ENCODE results near the gene ATG13.

Gene ATG13

DNA sequence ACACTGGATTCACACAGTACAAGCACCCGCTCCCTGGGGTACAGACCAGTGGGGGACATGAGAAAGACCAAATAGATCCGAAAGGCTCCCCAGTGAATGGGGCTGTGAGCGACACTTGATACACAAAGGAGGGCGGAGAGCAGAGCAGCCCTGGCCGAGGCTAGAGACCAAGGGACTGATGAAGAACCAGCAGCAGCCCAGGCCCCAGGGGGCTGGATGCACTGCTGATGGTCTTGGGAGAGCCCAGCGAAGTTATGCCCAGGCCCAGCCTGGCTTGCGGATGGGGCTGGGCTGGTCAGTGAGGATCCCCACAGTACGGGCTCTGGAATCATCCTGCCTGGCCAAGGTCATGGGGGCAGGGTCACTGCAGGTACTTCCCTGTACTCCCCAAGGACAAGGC, 59.8 kb downstream of the ATG13 start:
- no peak for FAIRE-seq

DNA sequence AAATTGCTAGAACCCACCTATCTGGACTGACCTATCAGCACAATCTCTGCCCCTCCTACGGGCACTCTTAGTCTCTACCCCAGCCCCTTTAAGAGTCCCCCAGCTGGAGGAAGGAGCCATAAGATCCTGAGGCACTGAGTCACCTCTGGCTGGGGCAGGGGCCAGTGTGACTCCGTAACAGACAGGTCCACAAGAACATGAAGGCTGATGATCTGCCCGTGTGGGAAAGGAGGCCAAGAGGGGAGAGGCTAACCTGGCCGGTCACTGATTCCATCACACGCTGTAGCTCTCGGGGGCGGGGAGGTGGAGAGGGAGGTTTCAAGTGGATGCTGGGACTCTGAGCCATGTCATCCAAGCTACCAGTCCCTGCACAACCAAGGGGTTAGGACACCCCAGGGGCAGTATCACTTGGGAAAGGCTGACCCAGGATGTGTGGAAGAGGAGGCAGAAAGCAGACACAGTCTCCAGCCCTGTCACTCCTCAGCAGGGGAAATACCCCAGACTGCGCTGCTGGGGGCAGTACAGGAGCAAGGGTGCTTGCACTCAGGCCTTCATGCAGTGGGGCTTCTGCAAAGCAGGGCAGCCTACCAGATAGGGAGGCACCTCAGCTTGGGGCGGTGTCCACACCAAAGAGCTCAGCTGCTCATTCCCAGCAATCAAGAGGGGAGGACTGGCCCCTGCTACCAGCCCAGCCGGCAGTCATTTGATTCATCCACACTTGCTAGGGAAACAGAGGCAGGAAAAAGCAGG, 60.8 kb downstream of the ATG13 start:
- FAIRE-seq = no peak

GRCh38 chr11:46678741-46679130, 61.4 kb downstream of the ATG13 start:
- FAIRE-seq = no peak

DNA sequence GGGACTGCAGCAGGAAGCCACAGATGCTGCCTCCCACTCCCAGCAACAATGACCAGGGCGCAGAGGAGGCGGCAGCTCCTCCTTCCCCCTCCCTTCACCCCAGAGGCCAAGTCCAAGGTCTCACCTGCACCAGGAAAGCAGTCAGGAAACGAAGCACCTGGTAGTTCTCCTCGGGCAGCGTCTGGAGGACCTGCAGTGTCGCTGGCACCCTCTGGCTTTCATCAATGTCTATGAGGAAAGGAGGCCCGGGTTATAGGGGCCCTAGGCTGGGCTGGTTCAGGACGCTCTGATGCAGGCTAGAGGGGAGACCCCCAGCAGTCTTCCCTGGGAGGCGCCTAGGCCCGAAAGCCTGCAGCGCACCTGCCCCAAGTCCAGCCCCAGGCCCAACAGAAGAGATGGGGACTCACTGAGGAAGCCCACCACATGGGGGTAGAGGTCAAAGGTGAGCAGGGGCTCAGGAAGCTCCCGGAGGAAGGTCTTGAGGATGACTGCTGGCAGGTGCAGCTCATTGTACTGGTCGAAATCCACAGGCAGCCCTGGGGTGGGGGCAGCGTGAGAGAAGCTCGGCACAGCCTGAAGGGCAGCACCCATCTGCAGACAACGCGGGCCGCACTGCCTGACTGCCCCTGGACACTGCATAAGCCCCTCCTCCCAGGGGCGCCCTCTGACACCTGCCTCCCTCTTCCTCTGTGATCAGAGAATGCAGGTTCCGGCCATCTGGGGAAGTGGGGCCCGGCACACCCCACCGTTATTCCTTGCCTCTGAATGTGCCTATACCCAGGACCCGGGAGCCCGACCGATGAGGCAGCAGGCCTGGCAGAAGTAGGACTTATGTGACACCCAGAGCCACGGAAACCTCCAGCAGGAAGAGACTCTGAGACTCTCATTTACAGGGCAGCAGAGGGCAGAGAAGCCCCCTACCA, 62.1 kb downstream of the ATG13 start:
- no peak for FAIRE-seq

GRCh38 chr11:46680164-46680760, 62.9 kb downstream of the ATG13 start:
- no peak for FAIRE-seq

DNA sequence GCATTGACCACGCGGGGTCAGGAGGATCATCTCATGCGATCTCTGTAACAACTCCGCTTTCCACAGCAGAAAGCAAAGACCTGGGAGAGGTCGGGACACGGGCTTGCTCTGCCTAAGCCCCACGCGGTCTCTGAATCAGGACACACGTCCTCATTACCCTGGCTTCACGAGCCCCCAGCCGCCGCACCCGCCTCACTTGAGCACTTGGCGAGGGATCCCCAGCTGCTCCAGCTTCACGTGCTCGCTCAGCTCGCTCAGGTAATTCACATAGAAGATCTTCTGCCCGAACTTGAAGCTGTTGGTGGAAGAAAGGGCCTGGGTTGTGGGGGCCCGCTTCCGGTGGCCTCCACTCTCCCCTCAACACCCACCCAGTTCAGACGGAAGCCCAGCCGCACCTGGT, 63.5 kb downstream of the ATG13 start:
- no peak for FAIRE-seq

- no peak for FAIRE-seq
These were observed 64.5 kb downstream of the ATG13 start for GRCh38 chr11:46681814-46682213.

DNA sequence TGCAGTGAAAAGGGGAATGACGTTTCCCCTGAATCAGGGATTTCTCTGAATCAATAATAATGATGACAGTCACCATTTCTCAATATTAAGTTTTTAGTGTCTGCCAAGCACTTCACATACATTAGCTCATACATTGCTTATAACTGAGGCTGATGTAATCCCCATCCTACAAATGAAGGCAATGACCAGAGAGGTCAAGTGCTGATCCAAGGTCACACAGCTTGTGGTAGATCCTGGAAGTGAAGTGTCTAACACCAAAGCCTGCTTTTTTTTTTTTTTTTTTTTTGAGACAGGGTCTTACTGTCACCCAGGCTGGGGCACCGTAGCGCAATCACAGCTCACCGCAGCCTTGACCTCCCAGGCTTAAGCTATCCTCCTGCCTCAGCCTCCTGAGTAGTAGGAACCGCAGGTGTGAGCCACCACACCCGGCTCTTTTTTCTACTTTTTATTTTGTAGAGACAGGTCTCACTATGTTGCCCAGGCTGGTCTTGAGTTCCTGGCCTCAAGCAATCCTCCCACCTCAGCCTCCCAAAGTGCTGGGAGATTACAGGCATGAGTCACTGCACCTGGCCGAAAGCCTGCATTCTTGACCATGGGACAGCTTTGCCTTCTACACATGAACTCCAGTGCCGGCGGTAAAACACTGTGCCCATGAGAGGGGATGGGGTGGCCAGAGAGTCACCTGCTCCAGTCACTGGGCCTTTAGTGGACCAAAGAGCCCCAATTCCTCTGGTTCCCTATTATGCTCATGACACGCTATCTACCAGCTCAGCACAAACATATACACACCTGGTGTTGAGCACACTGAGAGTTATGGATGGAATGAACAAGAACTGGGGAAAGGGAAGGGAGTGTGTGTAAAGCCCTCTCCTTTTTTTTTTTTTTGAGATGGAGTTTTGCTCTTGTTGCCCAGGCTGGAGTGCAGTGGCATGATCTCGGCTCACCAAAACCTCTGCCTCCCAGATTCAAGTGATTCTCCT, 65.7 kb downstream of the ATG13 start:
- no peak for FAIRE-seq

- FAIRE-seq = no peak
These were observed 67.0 kb downstream of the ATG13 start for GRCh38 chr11:46684367-46684766.

- FAIRE-seq = no peak
These were observed 69.8 kb downstream of the ATG13 start for GRCh38 chr11:46686886-46687795.

GRCh38 chr11:46690702-46691101, 73.3 kb downstream of the ATG13 start:
- no peak for FAIRE-seq

GRCh38 chr11:46692450-46692849, 75.1 kb downstream of the ATG13 start:
- no peak for FAIRE-seq

DNA sequence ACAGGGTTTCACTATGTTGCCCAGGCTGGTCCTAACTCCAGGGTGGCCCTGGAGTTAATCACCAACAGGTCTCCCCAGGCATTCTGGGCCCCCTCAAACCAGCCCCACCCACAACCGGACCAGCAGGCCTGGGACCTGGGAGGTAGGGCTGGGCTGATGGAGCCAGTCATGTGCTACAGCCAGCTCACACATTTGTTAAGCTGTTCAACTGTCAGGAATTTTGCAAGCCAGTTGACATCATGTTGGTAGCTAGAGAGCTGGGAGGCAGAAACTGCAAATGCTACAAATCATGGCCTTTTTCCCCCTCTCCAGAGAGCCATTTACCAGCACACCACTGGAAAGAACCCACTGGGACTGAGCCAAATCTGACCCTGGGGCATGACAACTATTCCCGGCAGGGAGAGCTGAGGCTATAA, 76.3 kb downstream of the ATG13 start:
- FAIRE-seq = no peak

DNA sequence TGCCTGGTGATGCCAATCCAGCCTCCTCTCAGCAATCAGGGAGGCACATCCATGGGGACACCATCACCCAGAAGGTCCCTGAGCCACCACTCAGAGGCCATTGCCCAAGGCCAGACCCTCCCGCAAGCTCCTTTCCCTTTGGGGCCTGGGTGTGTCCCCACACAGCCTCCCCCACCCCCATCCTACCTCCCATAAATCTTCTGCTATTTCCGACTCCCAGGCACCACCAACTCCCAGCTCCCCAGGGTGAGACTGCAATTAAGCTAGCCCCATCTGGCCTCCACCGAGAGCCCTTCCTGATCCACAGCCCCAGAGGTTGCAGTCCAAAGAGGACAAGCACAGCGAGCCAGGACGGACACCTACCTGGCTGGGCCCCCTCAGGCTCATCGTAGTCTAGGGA, 76.7 kb downstream of the ATG13 start:
- no peak for FAIRE-seq

DNA sequence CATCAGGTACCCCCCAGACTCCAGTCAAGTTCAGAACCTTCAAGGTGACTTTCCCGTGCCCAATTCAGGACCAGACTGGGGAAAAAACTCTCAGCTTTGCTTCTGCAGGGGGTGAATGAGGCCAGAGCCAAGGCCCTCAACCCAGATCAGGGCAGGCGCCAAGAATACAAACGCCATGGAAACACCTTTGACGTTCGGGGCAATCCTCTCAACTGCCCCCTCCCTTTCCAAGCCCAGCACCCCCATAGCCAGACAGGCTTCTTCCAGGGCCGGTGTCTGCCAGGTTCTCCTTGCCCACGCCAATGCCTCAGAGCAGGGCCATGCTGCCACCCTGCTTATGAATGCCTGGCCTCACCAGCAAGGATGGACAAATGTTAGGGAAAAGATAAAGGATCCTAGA, 77.3 kb downstream of the ATG13 start:
- FAIRE-seq = no peak

DNA sequence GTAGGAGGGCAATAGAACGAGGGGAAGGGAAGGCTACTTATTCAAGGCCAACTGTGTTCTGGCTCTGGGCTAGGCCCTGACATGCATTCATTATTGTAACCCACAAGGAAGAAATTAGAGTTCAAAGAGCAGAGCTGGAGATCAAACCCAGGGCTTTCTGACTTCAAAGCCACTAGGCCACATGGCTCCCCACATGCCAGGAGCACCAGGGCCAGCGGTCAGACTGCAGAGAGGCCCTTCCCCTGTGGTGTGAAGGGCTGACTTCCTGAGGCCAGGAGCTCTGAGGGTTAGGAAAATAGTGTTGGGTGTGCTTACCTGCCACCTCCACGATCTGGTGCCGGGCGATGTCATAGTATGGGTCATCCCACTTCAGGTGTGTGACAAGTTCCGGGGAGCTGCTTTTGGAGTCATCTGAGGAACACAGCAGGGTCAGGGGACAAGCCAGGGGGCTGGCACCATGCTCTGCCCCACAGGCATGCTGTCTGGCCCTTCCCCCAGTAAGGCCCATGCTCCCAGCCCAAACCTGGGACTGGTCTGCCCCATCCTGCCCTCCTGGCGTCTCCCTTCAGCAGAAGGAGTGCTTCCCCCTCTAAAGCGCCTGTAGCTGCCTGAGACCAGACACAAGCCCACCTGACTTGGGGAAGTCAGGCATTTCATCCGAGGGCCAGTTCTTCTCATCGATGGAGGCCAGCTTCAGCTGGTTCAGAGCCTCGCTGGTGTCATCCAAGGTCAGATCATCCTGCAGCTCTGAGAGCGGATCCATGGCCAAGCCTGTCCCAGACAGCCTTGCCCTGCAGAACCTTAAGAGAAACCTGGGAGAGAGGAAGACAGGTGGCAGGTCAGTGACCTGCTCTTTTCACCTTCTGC, 78.2 kb downstream of the ATG13 start:
- no peak for FAIRE-seq

- FAIRE-seq = no peak
These were observed 78.8 kb downstream of the ATG13 start for GRCh38 chr11:46696212-46696558.

DNA sequence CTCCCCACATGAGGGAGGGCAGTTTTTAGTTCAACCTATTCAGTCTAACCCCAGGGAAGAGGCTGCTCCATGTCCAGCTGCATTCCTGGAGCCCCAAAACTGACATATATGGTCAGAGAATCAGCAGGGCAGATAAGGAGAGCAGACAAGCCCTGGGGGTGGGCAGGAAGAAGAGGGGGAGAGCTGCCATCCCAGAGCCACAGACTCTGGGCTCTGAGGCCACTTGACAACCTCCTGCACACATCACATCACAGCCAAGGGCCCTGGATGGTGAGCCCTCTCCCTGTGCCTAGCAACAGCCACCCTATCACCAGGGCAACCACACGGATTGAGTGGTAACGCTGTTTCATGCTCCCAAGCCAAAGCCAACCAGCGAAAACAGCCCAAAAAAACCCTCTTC, 80.0 kb downstream of the ATG13 start:
- no peak for FAIRE-seq

DNA sequence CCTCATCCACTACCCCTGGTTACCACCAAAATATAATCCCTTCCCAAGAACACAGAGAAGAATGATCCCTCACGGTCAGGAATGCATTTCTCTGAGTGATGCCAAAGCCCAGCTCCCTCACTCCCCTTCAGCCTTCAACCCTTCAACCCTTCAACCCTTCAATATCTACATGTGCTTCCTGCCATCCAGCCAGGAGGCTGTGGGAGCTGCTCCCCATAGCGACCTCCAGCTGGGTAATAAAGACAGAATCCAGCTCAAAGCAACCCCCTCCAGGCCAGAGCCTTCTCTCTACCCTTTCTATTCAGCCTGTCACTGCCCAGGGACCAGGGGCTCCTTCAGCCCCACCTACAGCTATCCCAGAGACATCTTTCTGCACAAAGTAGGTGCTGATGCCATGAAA, 80.4 kb downstream of the ATG13 start:
- FAIRE-seq = no peak

- no peak for FAIRE-seq
These were observed 81.2 kb downstream of the ATG13 start for GRCh38 chr11:46698597-46698996.

Measured in A204.1 (cell line).